RWPE1 (cell line): ENCODE data around the gene FAM50A.

Source experiments
- CTCF ChIA-PET: fragments of 350-600 bp; sonication (Branson Sonifier 250); formaldehyde crosslinking; extraction: SDS; loops from one replicate; lab custom pipeline; 2021; lab: Yijun Ruan, JAX
- POLR2A ChIA-PET: fragments of 400-600 bp; formaldehyde crosslinking; extraction: SDS; loops from one replicate; lab custom pipeline; 2020; ENCODE audit warnings: antibody characterized with exemption; ENCODE audit not compliant: low non-redundant PET; lab: Yijun Ruan, JAX
- DNase-seq: peaks from one replicate; pipeline ENCODE4 v3.0.0; 2012; ENCODE audit warnings: low spot score
- H3K27ac ChIP-seq: fragments of 450-650 bp; 2 replicates; pipeline ENCODE4 v1.5.1; 2017
- TF ChIP-seq, protein P1 (sequence below): fragments of 450-650 bp; conservative IDR thresholded peaks from 2 replicates; pipeline ENCODE4 v1.5.1; 2017; ENCODE audit warnings: low read depth, mild to moderate bottlenecking

The FAM50A gene

DNA sequence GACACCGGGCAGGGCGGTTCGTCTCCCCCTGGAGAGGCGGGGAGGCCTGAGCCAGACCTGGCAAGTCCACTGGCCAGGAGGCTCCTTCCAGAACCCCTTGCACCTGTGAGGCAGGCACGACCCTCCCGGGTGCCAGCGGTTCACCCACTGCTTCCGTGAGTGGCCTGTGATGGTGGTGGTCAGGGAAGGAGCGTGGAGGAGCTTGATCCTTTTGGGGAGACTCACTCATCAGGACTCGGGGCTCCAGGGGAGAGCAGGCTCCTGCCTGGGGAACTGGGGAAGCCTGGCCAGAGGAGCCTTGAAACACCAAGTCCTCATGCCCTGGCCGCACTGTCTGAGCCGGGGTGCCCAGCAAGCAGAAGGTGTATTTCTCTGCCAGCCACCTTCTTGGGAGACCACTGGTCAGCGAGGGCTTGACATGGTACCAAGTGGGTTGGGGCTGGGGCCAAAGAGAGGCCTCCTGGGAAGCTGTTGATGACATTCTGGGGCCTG lies 860 bp downstream of the FAM50A start:
- POLR2A ChIA-PET, result no interaction called here
- DNase-seq, result no peak
- TF ChIP-seq, protein P1, sequence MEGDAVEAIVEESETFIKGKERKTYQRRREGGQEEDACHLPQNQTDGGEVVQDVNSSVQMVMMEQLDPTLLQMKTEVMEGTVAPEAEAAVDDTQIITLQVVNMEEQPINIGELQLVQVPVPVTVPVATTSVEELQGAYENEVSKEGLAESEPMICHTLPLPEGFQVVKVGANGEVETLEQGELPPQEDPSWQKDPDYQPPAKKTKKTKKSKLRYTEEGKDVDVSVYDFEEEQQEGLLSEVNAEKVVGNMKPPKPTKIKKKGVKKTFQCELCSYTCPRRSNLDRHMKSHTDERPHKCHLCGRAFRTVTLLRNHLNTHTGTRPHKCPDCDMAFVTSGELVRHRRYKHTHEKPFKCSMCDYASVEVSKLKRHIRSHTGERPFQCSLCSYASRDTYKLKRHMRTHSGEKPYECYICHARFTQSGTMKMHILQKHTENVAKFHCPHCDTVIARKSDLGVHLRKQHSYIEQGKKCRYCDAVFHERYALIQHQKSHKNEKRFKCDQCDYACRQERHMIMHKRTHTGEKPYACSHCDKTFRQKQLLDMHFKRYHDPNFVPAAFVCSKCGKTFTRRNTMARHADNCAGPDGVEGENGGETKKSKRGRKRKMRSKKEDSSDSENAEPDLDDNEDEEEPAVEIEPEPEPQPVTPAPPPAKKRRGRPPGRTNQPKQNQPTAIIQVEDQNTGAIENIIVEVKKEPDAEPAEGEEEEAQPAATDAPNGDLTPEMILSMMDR, result no peak
- peak overlapping the region; percentile 85 for H3K27ac ChIP-seq
- CTCF ChIA-PET, result interaction anchor here (0.6 kb wide), 1 partner anchor 417 kb away, joined by 4 read pairs; no protein-coding TSS in a partner anchor

DNA sequence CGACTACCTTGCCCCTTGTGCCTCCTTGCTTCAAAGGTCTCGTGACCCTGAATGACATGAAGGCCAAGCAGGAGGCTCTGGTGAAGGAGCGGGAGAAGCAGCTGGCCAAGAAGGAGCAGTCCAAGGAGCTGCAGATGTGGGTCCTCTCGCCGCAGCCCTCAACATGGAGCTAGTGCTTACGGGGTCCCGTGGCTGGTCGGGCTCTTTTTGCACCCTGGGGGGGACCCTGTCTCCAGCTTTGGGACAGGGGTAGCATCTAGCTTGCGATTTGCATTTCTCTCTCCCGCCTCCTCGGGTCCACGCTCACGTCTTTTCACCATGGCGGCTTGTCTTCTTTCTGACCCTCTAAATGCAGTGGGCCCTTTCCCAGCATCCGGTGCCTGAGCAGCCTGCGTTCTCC lies 1.8 kb downstream of the FAM50A start:
- DNase-seq, result no peak
- peak overlapping the region; percentile 85; the same call in 1 of the 2 replicates for H3K27ac ChIP-seq
- CTCF ChIA-PET, result interaction anchor here (0.7 kb wide), 1 partner anchor 43 kb away, joined by 4 read pairs; no protein-coding TSS in a partner anchor
- POLR2A ChIA-PET, result no interaction called here
- TF ChIP-seq, protein P1, result no peak

DNA sequence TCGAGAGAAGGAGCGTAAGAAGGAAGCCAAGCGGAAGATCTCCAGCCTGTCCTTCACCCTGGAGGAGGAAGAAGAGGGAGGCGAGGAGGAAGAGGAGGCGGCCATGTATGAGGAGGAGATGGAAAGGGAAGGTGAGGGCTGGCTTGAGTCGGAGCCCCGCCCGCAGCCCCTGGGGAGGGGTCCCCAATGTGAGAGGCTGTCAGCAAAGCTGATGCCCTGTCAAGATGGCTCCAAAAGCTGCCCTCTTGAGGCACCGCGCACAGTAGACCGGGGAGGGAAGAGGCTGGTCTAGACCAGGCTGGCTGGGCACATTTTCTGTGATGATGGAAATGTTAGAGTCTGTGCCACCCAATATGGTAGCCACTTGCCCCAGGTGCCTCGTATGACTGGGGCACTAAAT lies 2.5 kb downstream of the FAM50A start:
- DNase-seq, result no peak
- peak overlapping the region; percentile 85; the same call in 1 of the 2 replicates for H3K27ac ChIP-seq
- CTCF ChIA-PET, result interaction anchor here (0.7 kb wide), 1 partner anchor 44 kb away, joined by 4 read pairs; no protein-coding TSS in a partner anchor
- POLR2A ChIA-PET, result no interaction called here
- TF ChIP-seq, protein P1, result no peak

- H3K27ac ChIP-seq, result no peak overlapping the region
- no peak for DNase-seq
- ChIA-PET CTCF (no interaction called here), POLR2A (no interaction called here)
- TF ChIP-seq, protein P1, result no peak
Measured at GRCh38 chrX:154448484-154448883, 4.5 kb downstream of the FAM50A start.

DNA sequence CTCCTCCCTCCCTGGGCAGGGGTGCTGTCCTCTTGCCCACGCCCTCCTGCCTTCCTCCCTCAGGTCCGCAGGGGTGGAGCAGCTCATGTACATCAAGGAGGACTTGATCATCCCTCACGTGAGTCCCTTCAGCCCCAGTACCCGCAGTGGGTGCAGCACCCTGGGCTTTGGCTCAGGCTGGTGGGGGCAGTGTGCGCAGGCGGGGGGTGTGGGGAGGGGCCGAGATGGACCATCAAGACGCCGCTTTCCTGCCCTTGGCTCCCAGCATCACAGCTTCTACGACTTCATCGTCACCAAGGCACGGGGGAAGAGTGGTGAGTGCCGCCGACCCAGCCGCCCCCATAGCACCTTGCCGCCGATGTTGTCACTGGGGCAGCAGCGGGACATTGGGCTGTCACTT lies 5.7 kb downstream of the FAM50A start:
- no peak for DNase-seq
- H3K27ac ChIP-seq, result no peak overlapping the region
- TF ChIP-seq, protein P1, result no peak
- ChIA-PET POLR2A (no interaction called here), CTCF (no interaction called here)

DNA sequence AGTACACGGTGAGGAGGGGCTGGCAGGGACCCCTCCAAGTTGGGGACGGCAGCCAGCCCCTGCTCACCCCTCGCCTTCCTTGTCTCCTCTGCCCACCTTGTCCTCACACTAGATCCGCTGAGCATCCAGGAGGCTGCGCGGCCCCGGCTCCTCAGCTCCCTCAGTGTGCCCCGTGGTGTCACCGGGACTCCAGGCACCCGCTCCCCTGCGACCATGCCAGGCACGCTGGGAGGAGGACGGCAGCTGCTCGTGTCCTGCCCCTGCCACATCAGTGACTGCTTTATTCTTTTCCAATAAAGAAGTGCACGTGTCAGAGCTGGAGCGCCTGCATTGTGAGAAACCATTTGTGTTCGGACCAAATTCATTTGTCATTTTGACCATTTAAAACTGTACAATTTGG lies 6.4 kb downstream of the FAM50A start:
- TF ChIP-seq, protein P1, result no peak
- ChIA-PET CTCF (no interaction called here), POLR2A (no interaction called here)
- DNase-seq, result no peak
- H3K27ac ChIP-seq, result no peak overlapping the region
